ENCODE results near the gene ZNF689.
"Not testable (repeated sequence)": the region's sequence is repeated elsewhere in the genome, so short reads cannot be mapped to it uniquely, and the experiment has no call there.

Gene ZNF689

GRCh38 chr16:30600215-30600614, 10.0 kb downstream of the ZNF689 start:
- TF ChIP-seq CTCF (IDR thresholded peaks at IDR 0.05; ENCODE audit: low read length, missing control alignments) = no peak
- no peak for DNase-seq (ENCODE audit: low read depth)
- no peak overlapping the region for H3K4me3 ChIP-seq (replicated peaks; ENCODE audit: low read depth, low read length)

- TF ChIP-seq CTCF (IDR thresholded peaks at IDR 0.05; ENCODE audit: low read length, missing control alignments) = no peak
- DNase-seq (ENCODE audit: low read depth) = no peak
- H3K4me3 ChIP-seq (replicated peaks; ENCODE audit: low read depth, low read length) = no peak overlapping the region
Observed at GRCh38 chr16:30592871-30593270, 17.3 kb downstream of the ZNF689 start.

GRCh38 chr16:30590869-30591268, 19.3 kb downstream of the ZNF689 start:
- H3K4me3 ChIP-seq (replicated peaks; ENCODE audit: low read depth, low read length); DNase-seq (ENCODE audit: low read depth): not testable (repeated sequence)

- not testable (repeated sequence) for DNase-seq (ENCODE audit: low read depth); H3K4me3 ChIP-seq (replicated peaks; ENCODE audit: low read depth, low read length)
Observed at GRCh38 chr16:30589582-30589981, 20.6 kb downstream of the ZNF689 start.

- DNase-seq (ENCODE audit: low read depth) = no peak
- H3K4me3 ChIP-seq (replicated peaks; ENCODE audit: low read depth, low read length) = no peak overlapping the region
- TF ChIP-seq CTCF (IDR thresholded peaks at IDR 0.05; ENCODE audit: low read length, missing control alignments) = no peak
Observed at GRCh38 chr16:30588651-30589050, 21.5 kb downstream of the ZNF689 start.

- peak within 1 kb of the TSS; percentile 71 for H3K4me3 ChIP-seq (replicated peaks; ENCODE audit: low read depth, low read length)
- peak; percentile 100 for DNase-seq (ENCODE audit: low read depth)
- no peak for TF ChIP-seq CTCF (IDR thresholded peaks at IDR 0.05; ENCODE audit: low read length, missing control alignments)
Observed at GRCh38 chr16:30585400-30586191, 24.6 kb downstream of the ZNF689 start, which contains the start of gene ZNF785. TSS of gene ZNF785 (minus strand) at chr16:30585697. CDS start at chr16:30585611, 86 bp downstream.

- TF ChIP-seq CTCF (IDR thresholded peaks at IDR 0.05; ENCODE audit: low read length, missing control alignments) = no peak
- peak; percentile 26 for DNase-seq (ENCODE audit: low read depth)
- peak overlapping the region; percentile 71 for H3K4me3 ChIP-seq (replicated peaks; ENCODE audit: low read depth, low read length)
Observed at GRCh38 chr16:30585022-30585399, 25.2 kb downstream of the ZNF689 start.
